KBM-7 (cell line): ENCODE measurements around the gene LCE1B.

ENCODE experiments used
- DNase-seq: peaks from one replicate; pipeline ENCODE4 v3.0.0-alpha.2; 2015
- in situ Hi-C: fragments of 300-500 bp; cut with MboI; formaldehyde crosslinking; loops from 2 replicates; pipeline ENCODE4 v1.14.3; 2020; ENCODE audit warnings: low sequenced_read_pairs, low pct_unique_long_range_greater_than_20kb, mixed read lengths

Gene LCE1B

GRCh38 chr1:152858062-152858461, 46.3 kb downstream of the LCE1B start:
- in situ Hi-C loops: no loop called here
- no peak for DNase-seq

GRCh38 chr1:152859696-152860095, 47.9 kb downstream of the LCE1B start, which contains the start of gene LCE7A:
Gene LCE7A (plus strand): TSS chr1:152859996. CDS start chr1:152860698, 702 bp downstream.
- no peak for DNase-seq
- in situ Hi-C loops: no loop called here

- DNase-seq: no peak
- in situ Hi-C loops: no loop called here
Observed at GRCh38 chr1:152860129-152860528, 48.4 kb downstream of the LCE1B start.

GRCh38 chr1:152861374-152861773, 49.6 kb downstream of the LCE1B start:
- in situ Hi-C loops: no loop called here
- no peak for DNase-seq
